Measurements from ENCODE around the gene SUGP2. TPM values are rescaled to one million over a fixed set of nuclear protein-coding genes. Genes with fewer than 3 reads are reported as not detected.
"Not testable (repeated sequence)": the region's sequence is repeated elsewhere in the genome, so short reads cannot be mapped to it uniquely, and the experiment has no call there.

SUGP2 gene
- polyA plus RNA-seq, 1 donor (not counting 4 experiments of a cell fraction or from before 2014, with no cell fraction given) = 51.2 TPM

DNA sequence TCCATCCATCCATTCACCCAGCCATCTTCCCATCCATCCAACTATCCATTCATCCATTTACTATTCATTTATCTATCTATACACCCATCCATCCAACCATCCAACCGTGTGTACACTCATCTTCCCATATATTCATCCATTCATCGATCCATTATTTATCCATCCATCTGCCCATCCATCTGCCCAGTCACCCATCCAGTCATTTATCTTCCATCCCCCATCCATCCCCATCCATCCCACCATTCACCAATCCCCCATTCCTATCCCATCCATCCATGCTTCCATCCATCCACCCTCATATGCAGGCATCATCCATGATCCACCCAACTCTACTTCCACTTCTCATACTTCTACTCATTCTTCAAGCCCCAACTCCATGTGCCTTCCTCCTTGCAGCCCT, 78.3 kb downstream of the SUGP2 start:
- Histone ChIP-seq H3K36me3 (ENCODE audit: control insufficient read depth in 2 of 2, extremely low read depth in 1 of 2, insufficient read depth in 2 of 2, low read length in 2 of 2) (peaks cover 0 to 1% of the 10 kb centered on the region in 2 experiments), H3K4me3 (ENCODE audit: control insufficient read depth in 2 of 3, extremely low read depth in 1 of 3, insufficient read depth in 2 of 3, low read depth in 1 of 3, low read length in 3 of 3) (no peak overlapping the region), H3K4me2 (ENCODE audit: control insufficient read depth, extremely low read depth, insufficient read depth, low read depth, low read length) (no peak overlapping the region), H3K27me3 (ENCODE audit: control insufficient read depth, extremely low read depth, insufficient read depth, low read length) (no peaks in the 10 kb centered on the region), H4K20me1 (ENCODE audit: control insufficient read depth, extremely low read depth, insufficient read depth, low read length) (no peaks in the 10 kb centered on the region), H3K79me2 (ENCODE audit: control insufficient read depth, insufficient read depth, low read length) (no peaks in the 10 kb centered on the region), H3K9me1 (ENCODE audit: control insufficient read depth, extremely low read depth, insufficient read depth, low read length) (peaks cover 2% of the 10 kb centered on the region), H2AFZ (ENCODE audit: control insufficient read depth, low read length) (no peak overlapping the region), H3K9me3 (ENCODE audit: control insufficient read depth, low read depth, low read length) (no peaks in the 10 kb centered on the region), H3K9ac (ENCODE audit: control insufficient read depth, extremely low read depth, insufficient read depth, low read length) (no peak overlapping the region), H3K4me1 (ENCODE audit: control insufficient read depth, extremely low read depth, insufficient read depth, low read length) (peaks cover 26% of the 10 kb centered on the region), H3K27ac (ENCODE audit: control insufficient read depth, insufficient read depth, low read length) (no peak overlapping the region)
- DNase-seq (ENCODE audit: low read depth, low spot score) = no peak
- dilution Hi-C loops (cut with MboI; ENCODE audit: extremely low pct_ligation_motif_present, low sequenced_read_pairs) = no loop called here
- TF ChIP-seq EZH2 (IDR thresholded peaks at IDR 0.05; ENCODE audit: low read length) = no peak
- TF ChIP-seq, protein P1, sequence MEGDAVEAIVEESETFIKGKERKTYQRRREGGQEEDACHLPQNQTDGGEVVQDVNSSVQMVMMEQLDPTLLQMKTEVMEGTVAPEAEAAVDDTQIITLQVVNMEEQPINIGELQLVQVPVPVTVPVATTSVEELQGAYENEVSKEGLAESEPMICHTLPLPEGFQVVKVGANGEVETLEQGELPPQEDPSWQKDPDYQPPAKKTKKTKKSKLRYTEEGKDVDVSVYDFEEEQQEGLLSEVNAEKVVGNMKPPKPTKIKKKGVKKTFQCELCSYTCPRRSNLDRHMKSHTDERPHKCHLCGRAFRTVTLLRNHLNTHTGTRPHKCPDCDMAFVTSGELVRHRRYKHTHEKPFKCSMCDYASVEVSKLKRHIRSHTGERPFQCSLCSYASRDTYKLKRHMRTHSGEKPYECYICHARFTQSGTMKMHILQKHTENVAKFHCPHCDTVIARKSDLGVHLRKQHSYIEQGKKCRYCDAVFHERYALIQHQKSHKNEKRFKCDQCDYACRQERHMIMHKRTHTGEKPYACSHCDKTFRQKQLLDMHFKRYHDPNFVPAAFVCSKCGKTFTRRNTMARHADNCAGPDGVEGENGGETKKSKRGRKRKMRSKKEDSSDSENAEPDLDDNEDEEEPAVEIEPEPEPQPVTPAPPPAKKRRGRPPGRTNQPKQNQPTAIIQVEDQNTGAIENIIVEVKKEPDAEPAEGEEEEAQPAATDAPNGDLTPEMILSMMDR (optimal IDR thresholded peaks at IDR 0.05 in 1 of 3, IDR thresholded peaks at IDR 0.05 in 1 of 3, conservative IDR thresholded peaks at IDR 0.05 in 1 of 3; ENCODE audit: extremely low read depth in 1 of 3, insufficient read depth in 2 of 3, low read length in 3 of 3) = no peak
- FAIRE-seq = no peak

DNA sequence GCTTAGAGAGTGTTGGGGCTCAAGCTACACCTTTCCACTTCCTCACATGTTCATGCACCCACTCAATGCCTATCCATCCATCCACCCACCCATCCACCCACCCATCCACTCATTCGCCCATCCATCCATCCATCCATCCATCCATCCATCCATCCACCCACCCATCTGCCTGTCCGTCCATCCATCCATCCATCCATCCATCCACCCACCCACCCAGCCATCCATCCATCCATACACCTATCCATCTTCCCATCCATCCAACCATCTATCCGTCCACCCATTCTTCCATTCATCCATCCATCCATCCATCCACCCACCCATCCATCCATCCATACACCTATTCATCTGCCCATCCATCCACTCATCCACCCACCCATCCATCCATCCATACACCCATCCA, 79.2 kb downstream of the SUGP2 start:
- no peak overlapping the region for H3K4me3 ChIP-seq (ENCODE audit: control insufficient read depth in 2 of 3, extremely low read depth in 1 of 3, insufficient read depth in 2 of 3, low read depth in 1 of 3, low read length in 3 of 3)
- H3K36me3 ChIP-seq (ENCODE audit: control insufficient read depth in 2 of 2, extremely low read depth in 1 of 2, insufficient read depth in 2 of 2, low read length in 2 of 2) = peaks cover 1 to 2% of the 10 kb centered on the region in 2 experiments
- H3K79me2 ChIP-seq (ENCODE audit: control insufficient read depth, insufficient read depth, low read length) = no peaks in the 10 kb centered on the region
- no peaks in the 10 kb centered on the region for H3K9me3 ChIP-seq (ENCODE audit: control insufficient read depth, low read depth, low read length)
- no peak for DNase-seq (ENCODE audit: low read depth, low spot score)
- H3K4me2 ChIP-seq (ENCODE audit: control insufficient read depth, extremely low read depth, insufficient read depth, low read depth, low read length) = no peak overlapping the region
- no peak for FAIRE-seq
- H3K27ac ChIP-seq (ENCODE audit: control insufficient read depth, insufficient read depth, low read length) = no peak overlapping the region
- TF ChIP-seq EZH2 (IDR thresholded peaks at IDR 0.05; ENCODE audit: low read length) = no peak
- TF ChIP-seq, protein P1 (optimal IDR thresholded peaks at IDR 0.05 in 1 of 3, IDR thresholded peaks at IDR 0.05 in 1 of 3, conservative IDR thresholded peaks at IDR 0.05 in 1 of 3; ENCODE audit: extremely low read depth in 1 of 3, insufficient read depth in 2 of 3, low read length in 3 of 3) = no peak
- no peaks in the 10 kb centered on the region for H3K27me3 ChIP-seq (ENCODE audit: control insufficient read depth, extremely low read depth, insufficient read depth, low read length)
- H3K4me1 ChIP-seq (ENCODE audit: control insufficient read depth, extremely low read depth, insufficient read depth, low read length) = peaks cover 26% of the 10 kb centered on the region
- H3K9me1 ChIP-seq (ENCODE audit: control insufficient read depth, extremely low read depth, insufficient read depth, low read length) = peaks cover 2% of the 10 kb centered on the region
- dilution Hi-C loops (cut with MboI; ENCODE audit: extremely low pct_ligation_motif_present, low sequenced_read_pairs) = no loop called here
- H3K9ac ChIP-seq (ENCODE audit: control insufficient read depth, extremely low read depth, insufficient read depth, low read length) = no peak overlapping the region
- no peaks in the 10 kb centered on the region for H4K20me1 ChIP-seq (ENCODE audit: control insufficient read depth, extremely low read depth, insufficient read depth, low read length)
- no peak overlapping the region for H2AFZ ChIP-seq (ENCODE audit: control insufficient read depth, low read length)

DNA sequence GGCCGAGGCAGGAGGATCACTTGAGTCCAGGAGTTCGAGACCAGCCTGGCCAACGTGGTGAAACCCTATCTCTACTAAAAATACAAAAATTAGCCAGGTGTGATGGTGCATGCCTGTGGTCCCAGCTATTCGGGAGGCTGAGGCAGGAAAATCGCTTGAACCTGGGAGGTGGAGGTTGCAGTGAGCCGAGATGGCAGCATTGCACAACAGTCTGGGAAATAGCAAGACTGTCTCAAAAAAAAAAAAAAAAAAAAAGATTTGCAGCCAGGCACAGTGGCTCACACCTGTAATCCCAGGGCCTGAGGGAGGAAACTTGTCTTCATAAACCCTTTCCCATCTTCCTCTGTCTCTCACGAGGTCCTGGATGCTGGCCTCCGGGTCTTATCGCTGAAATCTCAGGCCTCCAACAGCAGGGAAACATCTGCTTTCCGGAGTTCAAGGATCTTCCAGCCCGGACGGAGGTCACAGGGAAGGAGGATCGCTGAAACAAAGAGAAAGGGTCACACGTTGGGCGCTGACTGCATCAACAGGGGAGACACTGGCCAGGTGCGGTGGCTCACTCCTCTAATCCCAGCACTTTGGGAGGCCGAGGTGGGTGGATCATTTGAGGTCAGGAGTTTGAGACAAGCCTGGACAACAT, 80.8 kb downstream of the SUGP2 start:
- H4K20me1 ChIP-seq (ENCODE audit: control insufficient read depth, extremely low read depth, insufficient read depth, low read length); H3K9me1 ChIP-seq (ENCODE audit: control insufficient read depth, extremely low read depth, insufficient read depth, low read length); H3K4me3 ChIP-seq (ENCODE audit: control insufficient read depth in 2 of 3, extremely low read depth in 1 of 3, insufficient read depth in 2 of 3, low read depth in 1 of 3, low read length in 3 of 3); DNase-seq (ENCODE audit: low read depth, low spot score); H3K9me3 ChIP-seq (ENCODE audit: control insufficient read depth, low read depth, low read length); H2AFZ ChIP-seq (ENCODE audit: control insufficient read depth, low read length); H3K9ac ChIP-seq (ENCODE audit: control insufficient read depth, extremely low read depth, insufficient read depth, low read length); H3K79me2 ChIP-seq (ENCODE audit: control insufficient read depth, insufficient read depth, low read length); dilution Hi-C loops (cut with MboI; ENCODE audit: extremely low pct_ligation_motif_present, low sequenced_read_pairs); H3K27me3 ChIP-seq (ENCODE audit: control insufficient read depth, extremely low read depth, insufficient read depth, low read length); H3K36me3 ChIP-seq (ENCODE audit: control insufficient read depth in 2 of 2, extremely low read depth in 1 of 2, insufficient read depth in 2 of 2, low read length in 2 of 2): not testable (repeated sequence)
- Histone ChIP-seq H3K4me1 (ENCODE audit: control insufficient read depth, extremely low read depth, insufficient read depth, low read length) (peaks cover 28% of the 10 kb centered on the region), H3K4me2 (ENCODE audit: control insufficient read depth, extremely low read depth, insufficient read depth, low read depth, low read length) (peak overlapping the region; percentile 11), H3K27ac (ENCODE audit: control insufficient read depth, insufficient read depth, low read length) (peak overlapping the region; percentile 65)
- FAIRE-seq = peak; percentile 13

Data from keratinocyte (primary cell).